ENCODE results near the gene OR2G3. TPM values are rescaled to one million over a fixed set of nuclear protein-coding genes. Genes with fewer than 3 reads are reported as not detected.

The OR2G3 gene
- total RNA-seq (not detected in 2 replicates), polyA plus RNA-seq (not detected in 2 replicates), polyA minus RNA-seq (not detected in 2 replicates)
- not detected for total RNA-seq (2013)

DNA sequence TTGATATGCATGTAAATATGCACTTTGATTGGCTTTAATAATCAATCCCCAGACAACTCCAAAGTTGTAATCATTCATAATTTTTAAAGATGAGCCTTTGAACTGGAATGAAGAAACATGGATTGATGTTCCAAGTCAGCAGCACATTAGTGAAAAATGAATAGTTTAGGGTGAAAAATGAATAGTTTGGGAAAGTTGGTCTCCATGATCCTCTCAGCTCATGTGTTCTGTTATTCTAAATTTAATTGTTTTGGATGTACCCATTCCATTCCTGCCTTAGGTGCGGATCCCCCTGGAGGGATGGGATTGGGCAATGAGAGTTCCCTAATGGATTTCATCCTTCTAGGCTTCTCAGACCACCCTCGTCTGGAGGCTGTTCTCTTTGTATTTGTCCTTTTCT lies at the start of gene OR2G3:
Gene OR2G3, plus strand, starts transcription at position 301 of the 400 bp plus-strand sequence. Its CDS starts 0 bp downstream, at position 301.
- Mint-ChIP-seq H3K4me3 (no peak within 1 kb of the TSS), H3K27ac (no peak within 1 kb of the TSS), H3K4me1 (no peaks in the 10 kb centered on the region), H3K9me3 (ENCODE audit: insufficient read depth) (no peaks in the 10 kb centered on the region), H3K27me3 (peaks cover 15% of the 10 kb centered on the region)
- intact Hi-C loops (cut with micrococcal nuclease), result no loop called here
- Histone ChIP-seq H3K27me3 (replicated peaks in 1 of 4; ENCODE audit: control extremely low read depth in 1 of 4, control insufficient read depth in 3 of 4, insufficient read depth in 4 of 4, low read length in 3 of 4) (no peaks in the 10 kb centered on the region), H3K36me3 (replicated peaks in 1 of 2; ENCODE audit: control extremely low read depth in 1 of 2, control insufficient read depth in 1 of 2, extremely low read depth in 1 of 2, insufficient read depth in 2 of 2, low read length in 1 of 2) (no peaks in the 10 kb centered on the region), H4K20me1 (ENCODE audit: control insufficient read depth, insufficient read depth, low read length, poor library complexity, severe bottlenecking) (no peaks in the 10 kb centered on the region), H3K9me3 (ENCODE audit: control extremely low read depth in 1 of 3, control insufficient read depth in 2 of 3, insufficient read depth in 1 of 3, low read length in 2 of 3) (no peaks in the 10 kb centered on the region), H3K27ac (ENCODE audit: low read length in 2 of 2) (no peak within 1 kb of the TSS), H3K4me1 (ENCODE audit: control insufficient read depth in 2 of 2, insufficient read depth in 2 of 2, low read length in 2 of 2) (no peaks in the 10 kb centered on the region), H2AFZ (ENCODE audit: insufficient read depth, low read depth, low read length, poor library complexity, severe bottlenecking) (no peak within 1 kb of the TSS), H3K4me2 (replicated peaks; ENCODE audit: low read depth, low read length, poor library complexity, severe bottlenecking) (no peak within 1 kb of the TSS), H3K79me2 (ENCODE audit: control insufficient read depth, insufficient read depth, low read length) (no peaks in the 10 kb centered on the region), H3K9ac (ENCODE audit: low read length) (no peak within 1 kb of the TSS), H3K4me3 (ENCODE audit: control extremely low read depth in 1 of 5, extremely low read depth in 1 of 5, insufficient read depth in 1 of 5, low read depth in 2 of 5, low read length in 4 of 5) (no peak within 1 kb of the TSS)
- DNase-seq, result no peak
- TF ChIP-seq EZH2 (IDR thresholded peaks at IDR 0.05; ENCODE audit: borderline replicate concordance, insufficient read depth, low read depth, low read length, poor library complexity, severe bottlenecking), result no peak
- TF ChIP-seq, protein P1, sequence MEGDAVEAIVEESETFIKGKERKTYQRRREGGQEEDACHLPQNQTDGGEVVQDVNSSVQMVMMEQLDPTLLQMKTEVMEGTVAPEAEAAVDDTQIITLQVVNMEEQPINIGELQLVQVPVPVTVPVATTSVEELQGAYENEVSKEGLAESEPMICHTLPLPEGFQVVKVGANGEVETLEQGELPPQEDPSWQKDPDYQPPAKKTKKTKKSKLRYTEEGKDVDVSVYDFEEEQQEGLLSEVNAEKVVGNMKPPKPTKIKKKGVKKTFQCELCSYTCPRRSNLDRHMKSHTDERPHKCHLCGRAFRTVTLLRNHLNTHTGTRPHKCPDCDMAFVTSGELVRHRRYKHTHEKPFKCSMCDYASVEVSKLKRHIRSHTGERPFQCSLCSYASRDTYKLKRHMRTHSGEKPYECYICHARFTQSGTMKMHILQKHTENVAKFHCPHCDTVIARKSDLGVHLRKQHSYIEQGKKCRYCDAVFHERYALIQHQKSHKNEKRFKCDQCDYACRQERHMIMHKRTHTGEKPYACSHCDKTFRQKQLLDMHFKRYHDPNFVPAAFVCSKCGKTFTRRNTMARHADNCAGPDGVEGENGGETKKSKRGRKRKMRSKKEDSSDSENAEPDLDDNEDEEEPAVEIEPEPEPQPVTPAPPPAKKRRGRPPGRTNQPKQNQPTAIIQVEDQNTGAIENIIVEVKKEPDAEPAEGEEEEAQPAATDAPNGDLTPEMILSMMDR (IDR thresholded peaks at IDR 0.05), result no peak
- ChIA-PET CTCF (no interaction called here), POLR2A (no interaction called here)
- ATAC-seq (ENCODE audit: low read depth), result no peak
- 64% methylated on average over 1 of the region's 2 CpGs for WGBS (ENCODE audit: insufficient coverage)

GRCh38 chr1:247557926-247558674 lies 47.3 kb upstream of the OR2G3 start:
- Mint-ChIP-seq H3K27ac (no peak overlapping the region), H3K4me1 (no peaks in the 10 kb centered on the region), H3K9me3 (ENCODE audit: insufficient read depth) (no peaks in the 10 kb centered on the region), H3K27me3 (peaks cover 12% of the 10 kb centered on the region), H3K4me3 (no peak overlapping the region)
- Histone ChIP-seq H3K4me1 (ENCODE audit: control insufficient read depth in 2 of 2, insufficient read depth in 2 of 2, low read length in 2 of 2) (no peaks in the 10 kb centered on the region), H3K27me3 (replicated peaks in 1 of 4; ENCODE audit: control extremely low read depth in 1 of 4, control insufficient read depth in 3 of 4, insufficient read depth in 4 of 4, low read length in 3 of 4) (no peaks in the 10 kb centered on the region), H3K79me2 (ENCODE audit: control insufficient read depth, insufficient read depth, low read length) (no peaks in the 10 kb centered on the region), H3K27ac (ENCODE audit: low read length in 2 of 2) (no peak overlapping the region), H3K9me3 (ENCODE audit: control extremely low read depth in 1 of 3, control insufficient read depth in 2 of 3, insufficient read depth in 1 of 3, low read length in 2 of 3) (peaks cover 0 to 3% (median 0%) of the 10 kb centered on the region in 3 donors), H3K4me3 (ENCODE audit: control extremely low read depth in 1 of 5, extremely low read depth in 1 of 5, insufficient read depth in 1 of 5, low read depth in 2 of 5, low read length in 4 of 5) (no peak overlapping the region), H4K20me1 (ENCODE audit: control insufficient read depth, insufficient read depth, low read length, poor library complexity, severe bottlenecking) (no peaks in the 10 kb centered on the region), H3K4me2 (replicated peaks; ENCODE audit: low read depth, low read length, poor library complexity, severe bottlenecking) (no peak overlapping the region), H2AFZ (ENCODE audit: insufficient read depth, low read depth, low read length, poor library complexity, severe bottlenecking) (no peak overlapping the region), H3K36me3 (replicated peaks in 1 of 2; ENCODE audit: control extremely low read depth in 1 of 2, control insufficient read depth in 1 of 2, extremely low read depth in 1 of 2, insufficient read depth in 2 of 2, low read length in 1 of 2) (no peaks in the 10 kb centered on the region), H3K9ac (ENCODE audit: low read length) (no peak overlapping the region)
- ATAC-seq (ENCODE audit: low read depth) (no peak), DNase-seq (no peak)
- ChIA-PET POLR2A (no interaction called here), CTCF (no interaction called here)
- TF ChIP-seq, protein P1 (IDR thresholded peaks at IDR 0.05), result no peak
- no peak for TF ChIP-seq EZH2 (IDR thresholded peaks at IDR 0.05; ENCODE audit: borderline replicate concordance, insufficient read depth, low read depth, low read length, poor library complexity, severe bottlenecking)
- intact Hi-C loops (cut with micrococcal nuclease), result no loop called here
- WGBS (ENCODE audit: insufficient coverage), result no CpG with 5 or more reads among the region's 2 CpGs

All from B cell (primary cell).